ENCODE results near the gene MATR3. TPM values are rescaled to one million over a fixed set of nuclear protein-coding genes. Genes with fewer than 3 reads are reported as not detected.
A peak's percentile ranks its signal among the peaks of the same experiment; 100 is the strongest.

Gene MATR3
- polyA plus RNA-seq, 3 donors: 61.8 to 174 (median 137) TPM

DNA sequence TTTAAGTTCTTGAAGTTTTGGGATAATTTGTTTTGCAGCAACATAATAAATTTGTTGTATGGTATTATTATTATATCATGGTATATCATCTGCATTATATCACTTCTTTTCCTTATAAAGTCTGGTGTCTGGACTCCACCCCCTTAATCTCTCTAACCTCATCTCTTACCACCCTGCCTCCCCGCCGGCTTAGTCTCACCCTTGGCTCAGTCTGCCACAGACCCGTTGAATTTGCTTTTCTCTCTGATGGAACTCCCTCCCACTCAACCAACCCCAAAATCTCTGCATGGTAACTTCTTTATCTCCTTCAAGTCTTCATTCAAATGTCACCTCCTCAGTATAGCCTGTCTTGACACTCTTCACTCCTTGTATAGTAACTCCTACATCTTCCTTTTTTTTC, 29.6 kb upstream of the MATR3 start:
- Histone ChIP-seq H3K27me3 (ENCODE audit: control insufficient read depth in 2 of 2, insufficient read depth in 2 of 2, low read length in 2 of 2) (no peaks in the 10 kb centered on the region), H3K4me3 (replicated peaks in 1 of 3; ENCODE audit: low read depth in 2 of 3, low read length in 3 of 3) (no peak overlapping the region), H3K4me2 (replicated peaks; ENCODE audit: extremely low read depth, low read length, poor library complexity, severe bottlenecking) (no peak overlapping the region), H3K9ac (ENCODE audit: insufficient read depth, low read length, poor library complexity, severe bottlenecking) (no peak overlapping the region), H3K36me3 (replicated peaks in 1 of 2; ENCODE audit: control insufficient read depth in 1 of 2, insufficient read depth in 2 of 2, low read length in 2 of 2) (no peaks in the 10 kb centered on the region), H3K4me1 (ENCODE audit: control insufficient read depth in 1 of 2, insufficient read depth in 2 of 2, low read length in 2 of 2) (no peaks in the 10 kb centered on the region), H4K20me1 (ENCODE audit: insufficient read depth, low read length) (no peaks in the 10 kb centered on the region), H3K27ac (ENCODE audit: low read depth in 1 of 2, low read length in 2 of 2) (no peak overlapping the region), H2AFZ (ENCODE audit: insufficient read depth, low read depth, low read length, poor library complexity, severe bottlenecking) (no peak overlapping the region), H3K9me3 (replicated peaks in 1 of 2; ENCODE audit: control insufficient read depth in 1 of 2, insufficient read depth in 1 of 2, low read length in 2 of 2) (no peaks in the 10 kb centered on the region), H3K79me2 (ENCODE audit: insufficient read depth, low read length) (no peaks in the 10 kb centered on the region)
- TF ChIP-seq, protein P1, sequence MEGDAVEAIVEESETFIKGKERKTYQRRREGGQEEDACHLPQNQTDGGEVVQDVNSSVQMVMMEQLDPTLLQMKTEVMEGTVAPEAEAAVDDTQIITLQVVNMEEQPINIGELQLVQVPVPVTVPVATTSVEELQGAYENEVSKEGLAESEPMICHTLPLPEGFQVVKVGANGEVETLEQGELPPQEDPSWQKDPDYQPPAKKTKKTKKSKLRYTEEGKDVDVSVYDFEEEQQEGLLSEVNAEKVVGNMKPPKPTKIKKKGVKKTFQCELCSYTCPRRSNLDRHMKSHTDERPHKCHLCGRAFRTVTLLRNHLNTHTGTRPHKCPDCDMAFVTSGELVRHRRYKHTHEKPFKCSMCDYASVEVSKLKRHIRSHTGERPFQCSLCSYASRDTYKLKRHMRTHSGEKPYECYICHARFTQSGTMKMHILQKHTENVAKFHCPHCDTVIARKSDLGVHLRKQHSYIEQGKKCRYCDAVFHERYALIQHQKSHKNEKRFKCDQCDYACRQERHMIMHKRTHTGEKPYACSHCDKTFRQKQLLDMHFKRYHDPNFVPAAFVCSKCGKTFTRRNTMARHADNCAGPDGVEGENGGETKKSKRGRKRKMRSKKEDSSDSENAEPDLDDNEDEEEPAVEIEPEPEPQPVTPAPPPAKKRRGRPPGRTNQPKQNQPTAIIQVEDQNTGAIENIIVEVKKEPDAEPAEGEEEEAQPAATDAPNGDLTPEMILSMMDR (IDR thresholded peaks at IDR 0.05): no peak
- DNase-seq: no peak
- 100% methylated on average over 3 of the region's 3 CpGs for WGBS (ENCODE audit: insufficient coverage)
- H3K27me3 Mint-ChIP-seq (ENCODE audit: low read depth in 3 of 3): peaks cover 1 to 6% (median 3%) of the 10 kb centered on the region in 3 donors
- no peaks in the 10 kb centered on the region for H3K36me3 Mint-ChIP-seq
- H3K9me3 Mint-ChIP-seq: no peaks in the 10 kb centered on the region
- H3K27ac Mint-ChIP-seq: peak overlapping the region in 1 of 7 donors; percentile 43
- H3K4me3 Mint-ChIP-seq: no peak overlapping the region
- intact Hi-C loops (cut with micrococcal nuclease): loop anchor here (2.0 to 10.0 kb wide), 3 partner anchors 621 to 689 kb away; partner anchors contain the start of gene HSPA9 (in 1 of the 2)
- peaks cover 9% of the 10 kb centered on the region for H3K4me1 Mint-ChIP-seq

DNA sequence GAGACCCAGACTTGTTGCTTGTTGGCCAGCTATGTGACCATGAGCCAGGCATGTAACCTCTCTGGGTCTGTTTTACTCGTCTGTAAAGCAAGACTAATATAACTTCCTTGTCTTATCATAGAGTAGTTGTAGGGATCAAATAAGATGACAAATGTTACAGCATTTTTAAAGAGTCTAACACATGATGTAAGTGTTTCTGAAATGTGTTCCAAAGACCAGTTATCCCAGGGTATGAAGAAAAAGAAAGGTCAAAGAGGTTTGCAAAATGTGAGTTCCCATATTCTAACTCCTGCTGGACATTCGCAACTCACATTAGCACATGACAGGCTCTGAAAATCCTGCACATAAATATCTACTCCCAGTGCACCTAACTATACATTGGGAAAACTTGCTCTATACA, 28.5 kb upstream of the MATR3 start:
- Mint-ChIP-seq H3K27me3 (ENCODE audit: low read depth in 3 of 3) (peaks cover 1 to 6% (median 3%) of the 10 kb centered on the region in 3 donors), H3K27ac (no peak overlapping the region), H3K36me3 (no peaks in the 10 kb centered on the region), H3K4me1 (peaks cover 9% of the 10 kb centered on the region), H3K4me3 (no peak overlapping the region), H3K9me3 (peaks cover 0 to 3% (median 0%) of the 10 kb centered on the region in 7 donors)
- no peak overlapping the region for H2AFZ ChIP-seq (ENCODE audit: insufficient read depth, low read depth, low read length, poor library complexity, severe bottlenecking)
- DNase-seq: no peak
- no peaks in the 10 kb centered on the region for H3K27me3 ChIP-seq (ENCODE audit: control insufficient read depth in 2 of 2, insufficient read depth in 2 of 2, low read length in 2 of 2)
- no peaks in the 10 kb centered on the region for H3K4me1 ChIP-seq (ENCODE audit: control insufficient read depth in 1 of 2, insufficient read depth in 2 of 2, low read length in 2 of 2)
- H3K79me2 ChIP-seq (ENCODE audit: insufficient read depth, low read length): no peaks in the 10 kb centered on the region
- no peaks in the 10 kb centered on the region for H3K36me3 ChIP-seq (replicated peaks in 1 of 2; ENCODE audit: control insufficient read depth in 1 of 2, insufficient read depth in 2 of 2, low read length in 2 of 2)
- no peak overlapping the region for H3K9ac ChIP-seq (ENCODE audit: insufficient read depth, low read length, poor library complexity, severe bottlenecking)
- H3K4me2 ChIP-seq (replicated peaks; ENCODE audit: extremely low read depth, low read length, poor library complexity, severe bottlenecking): no peak overlapping the region
- no peak overlapping the region for H3K27ac ChIP-seq (ENCODE audit: low read depth in 1 of 2, low read length in 2 of 2)
- H3K4me3 ChIP-seq (replicated peaks in 1 of 3; ENCODE audit: low read depth in 2 of 3, low read length in 3 of 3): no peak overlapping the region
- no peaks in the 10 kb centered on the region for H4K20me1 ChIP-seq (ENCODE audit: insufficient read depth, low read length)
- intact Hi-C loops (cut with micrococcal nuclease): loop anchor here (10.0 kb wide), 2 partner anchors 630 to 690 kb away; partner anchors contain the start of gene HSPA9 (in 1 of the 2)
- no CpG with 5 or more reads among the region's 2 CpGs for WGBS (ENCODE audit: insufficient coverage)
- H3K9me3 ChIP-seq (replicated peaks in 1 of 2; ENCODE audit: control insufficient read depth in 1 of 2, insufficient read depth in 1 of 2, low read length in 2 of 2): no peaks in the 10 kb centered on the region
- TF ChIP-seq, protein P1 (IDR thresholded peaks at IDR 0.05): no peak

Data from CD14-positive monocyte (primary cell).